ENCODE data around the gene FAM20A.

FAM20A gene

DNA sequence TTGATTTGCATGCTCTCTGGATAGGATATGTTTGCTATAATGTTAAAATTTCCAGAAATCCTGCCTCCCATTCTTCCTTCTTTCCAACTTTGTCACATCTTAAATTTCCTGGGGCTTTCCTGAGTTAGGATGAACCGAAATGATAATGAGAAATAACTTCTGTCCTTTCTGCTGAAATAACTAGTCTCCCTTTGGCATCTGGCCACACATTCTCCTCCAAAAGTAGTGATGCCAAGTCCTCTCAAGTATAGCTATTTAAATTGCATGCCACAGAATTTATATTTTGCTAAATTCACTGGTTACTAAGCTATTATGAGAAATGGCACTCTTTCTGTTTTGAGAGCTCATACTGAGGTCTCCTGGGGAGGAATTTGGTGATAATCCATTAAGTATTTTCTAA, 30.6 kb downstream of the FAM20A start:
- TF ChIP-seq TEAD4 (IDR thresholded peaks at IDR 0.05) (no peak), TCF12 (IDR thresholded peaks at IDR 0.05; ENCODE audit: low read depth) (no peak), CREB1 (IDR thresholded peaks at IDR 0.05; ENCODE audit: low read depth) (no peak), EGR1 (IDR thresholded peaks at IDR 0.05) (no peak), RAD21 (IDR thresholded peaks at IDR 0.05; ENCODE audit: low read depth) (no peak), FOXM1 (IDR thresholded peaks at IDR 0.05; ENCODE audit: borderline replicate concordance, low read depth) (no peak)
- TF ChIP-seq, protein P1, sequence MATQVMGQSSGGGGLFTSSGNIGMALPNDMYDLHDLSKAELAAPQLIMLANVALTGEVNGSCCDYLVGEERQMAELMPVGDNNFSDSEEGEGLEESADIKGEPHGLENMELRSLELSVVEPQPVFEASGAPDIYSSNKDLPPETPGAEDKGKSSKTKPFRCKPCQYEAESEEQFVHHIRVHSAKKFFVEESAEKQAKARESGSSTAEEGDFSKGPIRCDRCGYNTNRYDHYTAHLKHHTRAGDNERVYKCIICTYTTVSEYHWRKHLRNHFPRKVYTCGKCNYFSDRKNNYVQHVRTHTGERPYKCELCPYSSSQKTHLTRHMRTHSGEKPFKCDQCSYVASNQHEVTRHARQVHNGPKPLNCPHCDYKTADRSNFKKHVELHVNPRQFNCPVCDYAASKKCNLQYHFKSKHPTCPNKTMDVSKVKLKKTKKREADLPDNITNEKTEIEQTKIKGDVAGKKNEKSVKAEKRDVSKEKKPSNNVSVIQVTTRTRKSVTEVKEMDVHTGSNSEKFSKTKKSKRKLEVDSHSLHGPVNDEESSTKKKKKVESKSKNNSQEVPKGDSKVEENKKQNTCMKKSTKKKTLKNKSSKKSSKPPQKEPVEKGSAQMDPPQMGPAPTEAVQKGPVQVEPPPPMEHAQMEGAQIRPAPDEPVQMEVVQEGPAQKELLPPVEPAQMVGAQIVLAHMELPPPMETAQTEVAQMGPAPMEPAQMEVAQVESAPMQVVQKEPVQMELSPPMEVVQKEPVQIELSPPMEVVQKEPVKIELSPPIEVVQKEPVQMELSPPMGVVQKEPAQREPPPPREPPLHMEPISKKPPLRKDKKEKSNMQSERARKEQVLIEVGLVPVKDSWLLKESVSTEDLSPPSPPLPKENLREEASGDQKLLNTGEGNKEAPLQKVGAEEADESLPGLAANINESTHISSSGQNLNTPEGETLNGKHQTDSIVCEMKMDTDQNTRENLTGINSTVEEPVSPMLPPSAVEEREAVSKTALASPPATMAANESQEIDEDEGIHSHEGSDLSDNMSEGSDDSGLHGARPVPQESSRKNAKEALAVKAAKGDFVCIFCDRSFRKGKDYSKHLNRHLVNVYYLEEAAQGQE (IDR thresholded peaks at IDR 0.05; ENCODE audit: low read depth): no peak

DNA sequence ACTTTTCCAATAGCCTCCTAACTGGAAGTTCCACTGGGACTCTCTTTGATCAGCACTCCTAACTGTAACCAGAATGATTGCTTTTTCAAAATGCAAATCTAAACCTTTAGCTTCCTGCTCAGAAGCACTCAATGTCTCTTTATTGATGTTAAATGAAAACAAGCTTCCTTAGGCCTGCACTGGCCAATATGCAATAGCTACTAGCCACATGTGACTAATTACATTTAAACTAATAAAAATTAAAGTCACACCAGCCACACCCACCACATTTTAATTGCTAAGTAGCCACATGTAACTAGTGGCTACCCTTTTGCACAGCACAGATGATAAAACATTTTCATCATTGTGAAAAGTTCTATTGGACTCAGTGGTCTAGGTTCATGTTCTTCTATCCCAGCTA, 31.8 kb downstream of the FAM20A start:
- TF ChIP-seq FOXM1 (IDR thresholded peaks at IDR 0.05; ENCODE audit: borderline replicate concordance, low read depth): no peak
- TF ChIP-seq ZBTB7A (IDR thresholded peaks at IDR 0.05; ENCODE audit: low read depth): no peak
- TF ChIP-seq CEBPB (IDR thresholded peaks at IDR 0.05): no peak
- TF ChIP-seq, protein P1 (IDR thresholded peaks at IDR 0.05; ENCODE audit: low read depth): no peak
- TF ChIP-seq CREB1 (IDR thresholded peaks at IDR 0.05; ENCODE audit: low read depth): no peak
- no peak for TF ChIP-seq TAF1 (IDR thresholded peaks at IDR 0.05; ENCODE audit: low read depth)
- no peak for TF ChIP-seq YY1 (IDR thresholded peaks at IDR 0.05; ENCODE audit: low read depth)
- no peak for TF ChIP-seq TEAD4 (IDR thresholded peaks at IDR 0.05)
- no peak for TF ChIP-seq NFIC (IDR thresholded peaks at IDR 0.05)
- no peak for TF ChIP-seq RAD21 (IDR thresholded peaks at IDR 0.05; ENCODE audit: low read depth)

DNA sequence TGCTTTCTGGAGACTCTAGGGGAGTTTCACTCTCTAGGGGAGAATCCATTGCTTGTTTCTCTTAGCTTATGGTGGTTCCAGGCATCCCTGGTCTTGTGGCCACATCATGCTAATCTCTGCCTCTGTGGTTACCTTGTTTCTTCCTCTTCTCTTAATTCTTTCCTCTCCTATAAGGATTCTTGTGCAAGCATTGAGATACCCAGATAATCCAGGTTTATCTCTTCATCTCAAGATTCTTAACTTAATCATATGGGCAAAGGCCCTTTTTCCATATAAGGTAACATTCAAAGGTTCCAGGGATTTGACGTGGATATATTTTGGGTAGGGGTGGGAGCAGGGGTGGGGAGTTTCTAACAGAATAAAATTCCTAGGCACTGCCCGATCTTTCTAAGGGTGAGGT, 32.6 kb downstream of the FAM20A start:
- TF ChIP-seq YY1 (IDR thresholded peaks at IDR 0.05; ENCODE audit: low read depth): no peak
- no peak for TF ChIP-seq FOXM1 (IDR thresholded peaks at IDR 0.05; ENCODE audit: borderline replicate concordance, low read depth)
- no peak for TF ChIP-seq NFIC (IDR thresholded peaks at IDR 0.05)
- TF ChIP-seq RAD21 (IDR thresholded peaks at IDR 0.05; ENCODE audit: low read depth): no peak
- TF ChIP-seq ZBTB7A (IDR thresholded peaks at IDR 0.05; ENCODE audit: low read depth): no peak
- TF ChIP-seq, protein P1 (IDR thresholded peaks at IDR 0.05; ENCODE audit: low read depth): no peak
- TF ChIP-seq, protein P2, sequence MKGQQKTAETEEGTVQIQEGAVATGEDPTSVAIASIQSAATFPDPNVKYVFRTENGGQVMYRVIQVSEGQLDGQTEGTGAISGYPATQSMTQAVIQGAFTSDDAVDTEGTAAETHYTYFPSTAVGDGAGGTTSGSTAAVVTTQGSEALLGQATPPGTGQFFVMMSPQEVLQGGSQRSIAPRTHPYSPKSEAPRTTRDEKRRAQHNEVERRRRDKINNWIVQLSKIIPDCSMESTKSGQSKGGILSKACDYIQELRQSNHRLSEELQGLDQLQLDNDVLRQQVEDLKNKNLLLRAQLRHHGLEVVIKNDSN (IDR thresholded peaks at IDR 0.05): no peak
- TF ChIP-seq TEAD4 (IDR thresholded peaks at IDR 0.05): no peak

DNA sequence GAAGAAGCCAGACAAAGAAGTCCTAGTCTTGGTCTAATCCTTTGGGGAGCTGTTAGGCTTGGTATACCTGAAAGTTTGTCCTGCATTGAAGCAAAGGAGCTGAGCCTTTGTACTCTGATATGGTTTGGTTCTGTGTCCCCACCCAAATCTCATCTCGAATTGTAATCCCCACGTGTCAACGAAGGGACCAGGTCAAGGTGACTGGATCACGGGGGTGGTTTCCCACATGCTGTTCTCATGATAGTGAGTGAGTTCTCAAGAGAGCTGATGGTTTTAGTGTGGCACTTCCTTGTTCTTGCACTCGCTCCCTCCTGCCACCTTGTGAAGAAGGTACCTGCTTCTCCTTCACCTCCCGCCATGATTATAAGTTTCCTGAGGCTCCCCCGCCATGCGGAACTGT, 33.6 kb downstream of the FAM20A start:
- TF ChIP-seq EGR1 (IDR thresholded peaks at IDR 0.05) (no peak), YY1 (IDR thresholded peaks at IDR 0.05; ENCODE audit: low read depth) (no peak), CREB1 (IDR thresholded peaks at IDR 0.05; ENCODE audit: low read depth) (no peak), RAD21 (IDR thresholded peaks at IDR 0.05; ENCODE audit: low read depth) (no peak), TEAD4 (IDR thresholded peaks at IDR 0.05) (no peak), EP300 (IDR thresholded peaks at IDR 0.05; ENCODE audit: borderline replicate concordance) (no peak), NFIC (IDR thresholded peaks at IDR 0.05) (no peak), ZBTB7A (IDR thresholded peaks at IDR 0.05; ENCODE audit: low read depth) (no peak), TCF12 (IDR thresholded peaks at IDR 0.05; ENCODE audit: low read depth) (no peak)
- TF ChIP-seq, protein P3, sequence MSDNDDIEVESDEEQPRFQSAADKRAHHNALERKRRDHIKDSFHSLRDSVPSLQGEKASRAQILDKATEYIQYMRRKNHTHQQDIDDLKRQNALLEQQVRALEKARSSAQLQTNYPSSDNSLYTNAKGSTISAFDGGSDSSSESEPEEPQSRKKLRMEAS (IDR thresholded peaks at IDR 0.05): no peak
- TF ChIP-seq, protein P2 (IDR thresholded peaks at IDR 0.05): no peak

DNA sequence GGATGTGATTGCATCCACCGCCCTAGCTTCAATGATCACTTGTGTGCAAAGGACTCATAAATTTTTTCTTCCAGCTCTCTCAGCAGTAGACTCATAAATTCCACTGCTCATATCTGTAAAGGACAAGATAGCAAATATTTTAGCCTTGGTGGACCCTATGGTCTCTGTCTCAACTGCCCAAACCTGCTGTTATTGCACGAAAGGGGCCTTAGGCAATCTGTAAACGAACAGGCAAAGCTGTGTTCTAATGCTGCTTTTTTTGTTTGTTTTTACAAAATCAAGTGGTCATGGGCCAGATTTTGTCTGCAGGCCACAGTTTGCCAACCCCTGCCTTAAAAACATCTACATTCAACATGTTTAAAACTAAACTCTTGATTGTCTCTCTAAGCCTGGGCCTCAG, 34.1 kb downstream of the FAM20A start:
- TF ChIP-seq EGR1 (IDR thresholded peaks at IDR 0.05) (no peak), TCF12 (IDR thresholded peaks at IDR 0.05; ENCODE audit: low read depth) (no peak)

DNA sequence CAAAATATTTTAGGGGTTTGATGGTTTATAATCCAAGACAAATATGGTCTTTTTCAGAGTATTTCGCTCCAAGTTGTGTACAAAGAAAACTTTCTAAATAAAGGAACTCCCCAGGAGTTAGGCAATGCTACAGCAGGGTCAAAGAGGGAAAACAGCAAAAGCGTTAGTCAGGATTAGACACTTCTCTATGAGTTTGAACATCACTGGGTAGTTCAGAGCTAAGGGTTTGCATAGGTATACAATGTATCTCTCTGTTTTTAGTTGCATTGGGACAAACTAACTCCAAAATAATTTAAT, 34.8 kb downstream of the FAM20A start:
- TF ChIP-seq NFIC (IDR thresholded peaks at IDR 0.05) (no peak), TCF12 (IDR thresholded peaks at IDR 0.05; ENCODE audit: low read depth) (no peak), TEAD4 (IDR thresholded peaks at IDR 0.05) (no peak), YY1 (IDR thresholded peaks at IDR 0.05; ENCODE audit: low read depth) (no peak), ZBTB7A (IDR thresholded peaks at IDR 0.05; ENCODE audit: low read depth) (no peak), RAD21 (IDR thresholded peaks at IDR 0.05; ENCODE audit: low read depth) (no peak), EP300 (IDR thresholded peaks at IDR 0.05; ENCODE audit: borderline replicate concordance) (no peak), TAF1 (IDR thresholded peaks at IDR 0.05; ENCODE audit: low read depth) (no peak), FOXM1 (IDR thresholded peaks at IDR 0.05; ENCODE audit: borderline replicate concordance, low read depth) (no peak), CEBPB (IDR thresholded peaks at IDR 0.05) (no peak), EGR1 (IDR thresholded peaks at IDR 0.05) (no peak), CREB1 (IDR thresholded peaks at IDR 0.05; ENCODE audit: low read depth) (no peak)
- TF ChIP-seq, protein P2 (IDR thresholded peaks at IDR 0.05): no peak
- TF ChIP-seq, protein P3 (IDR thresholded peaks at IDR 0.05): no peak
- TF ChIP-seq, protein P1 (IDR thresholded peaks at IDR 0.05; ENCODE audit: low read depth): no peak
